HCT116 (cell line): Measurements from ENCODE around the gene MTSS2. TPM values are rescaled to one million over a fixed set of nuclear protein-coding genes. Genes with fewer than 3 reads are reported as not detected.

Source experiments
- ATAC-seq: fragments of 200-7000 bp; cut with Tn5 transposase; 2 replicates; pipeline ENCODE4 v1.9.1; 2020; ENCODE audit warnings: mild to moderate bottlenecking, moderate library complexity
- BruUV-seq: library from RNA; stranded (reverse); fragments of 400-500 nt; replicated peaks from 2 replicates; lab custom pipeline; 2021; lab: Mats Ljungman, UMichigan
- CTCF ChIA-PET: fragments of 300-600 bp; sonication (Branson Sonifier 250); formaldehyde crosslinking; loops from one replicate; lab custom pipeline; 2021; ENCODE audit warnings: antibody characterized with exemption; lab: Charles Lee
- POLR2A ChIA-PET: fragments of 300-600, 350-600 bp; sonication (Branson Sonifier 250); formaldehyde crosslinking; loops from one replicate; lab custom pipeline; 2021; ENCODE audit warnings: antibody characterized with exemption; lab: Charles Lee
- RAD21 ChIA-PET, 2 experiments: fragments of 300-600 bp; sonication (Branson Sonifier 250); formaldehyde crosslinking; loops; one replicate each; lab custom pipeline; 2023; ENCODE audit warnings: low total read pairs in 2 of 2; ENCODE audit not compliant: uncharacterized antibody in 2 of 2, unreplicated experiment in 2 of 2, low non-redundant PET in 1 of 2; lab: Charles Lee
- DNase-seq: peaks from one replicate; pipeline ENCODE4 v3.0.0-alpha.2; 2010; ENCODE audit warnings: low read depth, low spot score
- H2AFZ ChIP-seq: fragments of 200-600 bp; shearing (Covaris generic), sonication (generic); 2 replicates; pipeline ENCODE4 v1.6.1; 2017; ENCODE audit warnings: low read depth, mixed run types, mixed read lengths, antibody characterized with exemption, low read length; ENCODE audit not compliant: poor library complexity, severe bottlenecking
- H3K27ac ChIP-seq: 2 replicates; pipeline ENCODE4 v1.5.1; 2012; ENCODE audit warnings: low read depth, low read length
- H3K27me3 ChIP-seq: fragments of 200-600 bp; sonication (generic); 2 replicates; pipeline ENCODE4 v1.6.1; 2016; ENCODE audit warnings: mixed run types, low read length, mixed read lengths; ENCODE audit not compliant: insufficient read depth
- H3K36me3 ChIP-seq, 2 experiments: fragments of 200-500 bp in 1 of 2; fragments of 200-600 bp in 1 of 2; sonication (Bioruptor generic) in 1 of 2; sonication (generic) in 1 of 2; 2 replicates each; pipeline versions ENCODE4 v1.5.1 to v1.6.1; 2014 to 2016; ENCODE audit warnings: low read length in 2 of 2, inconsistent platforms in 1 of 2, mixed read lengths in 1 of 2, mixed run types in 1 of 2; ENCODE audit not compliant: insufficient read depth in 2 of 2, control insufficient read depth in 1 of 2
- H3K4me1 ChIP-seq, 2 experiments: fragments of 200-600 bp in 1 of 2; sonication (generic) in 1 of 2; 2 replicates each; pipeline versions ENCODE4 v1.5.1 to v1.6.1; 2012 to 2017; ENCODE audit warnings: low read length in 2 of 2, inconsistent platforms in 1 of 2, mild to moderate bottlenecking in 1 of 2, mixed read lengths in 1 of 2, mixed run types in 1 of 2, moderate library complexity in 1 of 2; ENCODE audit not compliant: insufficient read depth in 2 of 2, control insufficient read depth in 1 of 2
- H3K4me2 ChIP-seq: fragments of 200-600 bp; sonication (generic); 2 replicates; pipeline ENCODE4 v1.6.1; 2017; ENCODE audit warnings: mixed run types, low read length, mixed read lengths
- H3K4me3 ChIP-seq, 2 experiments: fragments of 200-600 bp in 1 of 2; sonication (generic) in 1 of 2; replicated peaks in 1 of 2; 2 replicates each; pipeline ENCODE4 v1.5.1; 2011 to 2016; ENCODE audit warnings: low read length in 2 of 2, control low read depth in 1 of 2, low read depth in 1 of 2, mild to moderate bottlenecking in 1 of 2, mixed read lengths in 1 of 2, mixed run types in 1 of 2
- H3K79me2 ChIP-seq: fragments of 200-600 bp; sonication (generic); 2 replicates; pipeline ENCODE4 v1.6.1; 2017; ENCODE audit warnings: mild to moderate bottlenecking, mixed run types, low read length, moderate library complexity, mixed read lengths; ENCODE audit not compliant: insufficient read depth
- H3K9ac ChIP-seq: fragments of 200-600 bp; sonication (generic); 2 replicates; pipeline ENCODE4 v1.6.1; 2016; ENCODE audit warnings: low read length, mixed read lengths
- H3K9me2 ChIP-seq: fragments of 200-600 bp; sonication (generic), shearing (Covaris generic); 2 replicates; pipeline ENCODE4 v1.6.1; 2017; ENCODE audit warnings: mixed run types, mild to moderate bottlenecking, moderate library complexity; ENCODE audit not compliant: insufficient read depth
- H3K9me3 ChIP-seq, 2 experiments: fragments of 200-500 bp in 1 of 2; fragments of 200-600 bp in 1 of 2; sonication (Bioruptor generic) in 1 of 2; sonication (generic) in 1 of 2; 2 replicates each; pipeline ENCODE4 v1.6.1; 2014 to 2017; ENCODE audit warnings: low read length in 2 of 2, mixed read lengths in 2 of 2, inconsistent platforms in 1 of 2, low read depth in 1 of 2, mild to moderate bottlenecking in 1 of 2, mixed run types in 1 of 2, moderate library complexity in 1 of 2; ENCODE audit not compliant: control insufficient read depth in 1 of 2, insufficient read depth in 1 of 2
- H4K20me1 ChIP-seq: fragments of 200-600 bp; sonication (generic), shearing (Covaris generic); 2 replicates; pipeline ENCODE4 v1.6.1; 2017; ENCODE audit warnings: mixed run types, mild to moderate bottlenecking, moderate library complexity; ENCODE audit not compliant: insufficient read depth
- CEBPB ChIP-seq: IDR thresholded peaks from 2 replicates; pipeline ENCODE4 v1.6.1; 2012; ENCODE audit warnings: low read depth
- CTCF ChIP-seq, 3 experiments: fragments of 200-600 bp in 1 of 3; sonication (generic) in 1 of 3; IDR thresholded peaks in 2 of 3; conservative IDR thresholded peaks in 1 of 3; 2 replicates each; pipeline ENCODE4 v1.5.1; 2012 to 2017; ENCODE audit warnings: low read depth in 2 of 3, low read length in 2 of 3, antibody characterized with exemption in 1 of 3, borderline replicate concordance in 1 of 3, control low read depth in 1 of 3, mild to moderate bottlenecking in 1 of 3, mixed read lengths in 1 of 3, mixed run types in 1 of 3, moderate library complexity in 1 of 3; ENCODE audit not compliant: insufficient read depth in 1 of 3
- EGR1 ChIP-seq: IDR thresholded peaks from 2 replicates; pipeline ENCODE4 v1.6.1; 2012; ENCODE audit warnings: low read depth
- ELF1 ChIP-seq: IDR thresholded peaks from 2 replicates; pipeline ENCODE4 v1.6.1; 2012; ENCODE audit warnings: low read depth, borderline replicate concordance
- FOSL1 ChIP-seq: IDR thresholded peaks from 2 replicates; pipeline ENCODE4 v1.6.1; 2012; ENCODE audit warnings: low read depth
- MAX ChIP-seq: IDR thresholded peaks from 2 replicates; pipeline ENCODE4 v1.6.1; 2012
- POLR2AphosphoS5 ChIP-seq: IDR thresholded peaks from 2 replicates; pipeline ENCODE4 v1.6.1; 2011; ENCODE audit warnings: mild to moderate bottlenecking, low read depth, low read length, moderate library complexity
- RAD21 ChIP-seq: IDR thresholded peaks from 2 replicates; pipeline ENCODE4 v1.6.1; 2012; ENCODE audit warnings: low read depth, mild to moderate bottlenecking
- REST ChIP-seq: IDR thresholded peaks from 2 replicates; pipeline ENCODE4 v1.6.1; 2012; ENCODE audit warnings: low read depth
- SIN3A ChIP-seq: IDR thresholded peaks from 2 replicates; pipeline ENCODE4 v1.6.1; 2012; ENCODE audit warnings: low read depth
- SP1 ChIP-seq: IDR thresholded peaks from 2 replicates; pipeline ENCODE4 v1.6.1; 2012; ENCODE audit warnings: low read depth
- SRF ChIP-seq: IDR thresholded peaks from 2 replicates; pipeline ENCODE4 v1.6.1; 2012; ENCODE audit warnings: low read depth
- TCF7L2 ChIP-seq: IDR thresholded peaks from 2 replicates; pipeline ENCODE4 v1.7.0; 2011; ENCODE audit warnings: borderline replicate concordance, inconsistent platforms; ENCODE audit not compliant: insufficient read depth, insufficient read length; ENCODE audit errors: extremely low read depth
- YY1 ChIP-seq: IDR thresholded peaks from 2 replicates; pipeline ENCODE4 v1.6.1; 2011; ENCODE audit warnings: low read length, low read depth, moderate library complexity, mild to moderate bottlenecking; ENCODE audit not compliant: insufficient replicate concordance; ENCODE audit errors: extremely low read depth
- ZBTB33 ChIP-seq: IDR thresholded peaks from 2 replicates; pipeline ENCODE4 v1.6.1; 2011; ENCODE audit warnings: mild to moderate bottlenecking, low read length, moderate library complexity; ENCODE audit not compliant: insufficient replicate concordance; ENCODE audit errors: extremely low read depth
- ZFX ChIP-seq: fragments of 450-650 bp; IDR thresholded peaks from 2 replicates; pipeline ENCODE4 v1.6.1; 2017
- ZNF274 ChIP-seq: fragments of 200-500 bp; sonication (Bioruptor generic); IDR thresholded peaks from 2 replicates; pipeline ENCODE4 v1.6.1; 2014; ENCODE audit warnings: mild to moderate bottlenecking, low read depth, low read length, inconsistent platforms
- intact Hi-C: fragments of 100-400 bp; cut with micrococcal nuclease; formaldehyde crosslinking; loops from 2 replicates; pipeline ENCODE4 v1.10.0; 2022
- total RNA-seq: library from RNA; stranded (reverse); gene quantifications from one replicate; pipeline ENCODE4 v1.2.1, GENCODE V29; 2021; ENCODE audit not compliant: unreplicated experiment

Gene MTSS2
- total RNA-seq, 1 experiment from 2014 or later, result 41.8 TPM

- DNase-seq (no peak), ATAC-seq (no peak)
- peaks cover 25 to 35% of the 10 kb centered on the region in 2 experiments for H3K4me1 ChIP-seq
- no peak overlapping the region for H2AFZ ChIP-seq
- BruUV-seq, result no TSS peak
- ChIA-PET POLR2A (no interaction called here), CTCF (no interaction called here)
- no peak overlapping the region for H3K4me3 ChIP-seq
- no peak overlapping the region for H3K27ac ChIP-seq
- no peaks in the 10 kb centered on the region for H3K27me3 ChIP-seq
- no peak overlapping the region for H3K4me2 ChIP-seq
- no peaks in the 10 kb centered on the region for H3K36me3 ChIP-seq
- H4K20me1 ChIP-seq, result no peaks in the 10 kb centered on the region
- H3K9ac ChIP-seq, result no peak overlapping the region
- H3K79me2 ChIP-seq, result no peaks in the 10 kb centered on the region
- no peaks in the 10 kb centered on the region for H3K9me3 ChIP-seq
- TF ChIP-seq SRF (no peak), SIN3A (no peak), REST (no peak), ZFX (no peak), SP1 (no peak), CEBPB (no peak), POLR2AphosphoS5 (no peak), TCF7L2 (no peak), ELF1 (no peak), RAD21 (no peak), EGR1 (no peak), YY1 (no peak), CTCF (IDR thresholded peaks at IDR 0.05 in 2 of 3, conservative IDR thresholded peaks at IDR 0.05 in 1 of 3; ENCODE audit: borderline replicate concordance in 1 of 3, insufficient read depth in 1 of 3, low read depth in 2 of 3, low read length in 2 of 3) (no peak), MAX (no peak), ZNF274 (no peak), ZBTB33 (no peak), FOSL1 (no peak)
- TF ChIP-seq, all 23 proteins: peak for 0
- RAD21 ChIA-PET, result no interaction called here
- intact Hi-C loops, result no loop called here
- H3K9me2 ChIP-seq, result no peaks in the 10 kb centered on the region
Observed at GRCh38 chr16:70709942-70710341, 24.1 kb upstream of the MTSS2 start.
